HG02759 (cell line): ENCODE measurements around the gene MRPL50.

Experiments used
- ATAC-seq: cut with Tn5 transposase; IDR thresholded peaks from one replicate; pipeline ENCODE4 v1.9.1; 2021; ENCODE audit warnings: mild to moderate bottlenecking, moderate library complexity; ENCODE audit not compliant: unreplicated experiment

The MRPL50 gene

GRCh38 chr9:101342595-101342994 lies 55.8 kb downstream of the MRPL50 start:
- ATAC-seq: no peak

- ATAC-seq: no peak
These were observed 56.5 kb downstream of the MRPL50 start for GRCh38 chr9:101341958-101342357.
